ENCODE results near the gene PTPRE. TPM values are rescaled to one million over a fixed set of nuclear protein-coding genes. Genes with fewer than 3 reads are reported as not detected.

Gene PTPRE
- total RNA-seq, 1 donor from 2014 or later, result 0.21 TPM

- Histone ChIP-seq H3K36me3 (no peaks in the 10 kb centered on the region), H3K4me3 (no peak overlapping the region), H3K9ac (no peak overlapping the region), H3K79me2 (ENCODE audit: low read depth) (no peaks in the 10 kb centered on the region), H3F3A (ENCODE audit: low read depth) (peaks cover 8% of the 10 kb centered on the region), H3K9me3 (ENCODE audit: low read depth) (no peaks in the 10 kb centered on the region), H3K4me1 (peaks cover 9% of the 10 kb centered on the region), H3K4me2 (no peak overlapping the region), H3K27me3 (peaks cover 32% of the 10 kb centered on the region), H3K27ac (no peak overlapping the region), H2AFZ (replicated peaks) (no peak overlapping the region), H4K20me1 (ENCODE audit: low read depth) (no peaks in the 10 kb centered on the region)
- H3K36me3 Mint-ChIP-seq, result no peaks in the 10 kb centered on the region
- no peak overlapping the region for H3K27ac Mint-ChIP-seq
- H3K27me3 Mint-ChIP-seq (ENCODE audit: insufficient read depth, low read depth), result peaks cover 14% of the 10 kb centered on the region
- TF ChIP-seq EZH2 (IDR thresholded peaks at IDR 0.05) (no peak), EZH2phosphoT487 (IDR thresholded peaks at IDR 0.05) (no peak), CTCF (IDR thresholded peaks at IDR 0.05) (no peak)
- no peak for DNase-seq (ENCODE audit: low spot score)
- H3K4me1 Mint-ChIP-seq, result peaks cover 26% of the 10 kb centered on the region
- no peak overlapping the region for H3K4me3 Mint-ChIP-seq
- peaks cover 4% of the 10 kb centered on the region for H3K9me3 Mint-ChIP-seq
These were observed 107.3 kb downstream of the PTPRE start for GRCh38 chr10:128014236-128014635.

- H3K9me3 ChIP-seq (ENCODE audit: low read depth), result no peaks in the 10 kb centered on the region
- H3K4me3 ChIP-seq, result no peak overlapping the region
- H3K27ac ChIP-seq, result no peak overlapping the region
- H4K20me1 ChIP-seq (ENCODE audit: low read depth), result no peaks in the 10 kb centered on the region
- Mint-ChIP-seq H3K27me3 (ENCODE audit: insufficient read depth, low read depth) (peaks cover 16% of the 10 kb centered on the region), H3K4me3 (no peak overlapping the region), H3K36me3 (no peaks in the 10 kb centered on the region), H3K27ac (no peak overlapping the region), H3K9me3 (peaks cover 4% of the 10 kb centered on the region), H3K4me1 (peaks cover 11% of the 10 kb centered on the region)
- peaks cover 16% of the 10 kb centered on the region for H3K27me3 ChIP-seq
- H3K4me1 ChIP-seq, result peaks cover 9% of the 10 kb centered on the region
- no peaks in the 10 kb centered on the region for H3K36me3 ChIP-seq
- H3K79me2 ChIP-seq (ENCODE audit: low read depth), result no peaks in the 10 kb centered on the region
- no peak for TF ChIP-seq EZH2 (IDR thresholded peaks at IDR 0.05)
- no peak overlapping the region for H2AFZ ChIP-seq (replicated peaks)
- no peak overlapping the region for H3K9ac ChIP-seq
- H3K4me2 ChIP-seq, result no peak overlapping the region
- peaks cover 8% of the 10 kb centered on the region for H3F3A ChIP-seq (ENCODE audit: low read depth)
- no peak for DNase-seq (ENCODE audit: low spot score)
These were observed 109.6 kb downstream of the PTPRE start for GRCh38 chr10:128016423-128017060.

- TF ChIP-seq CTCF (IDR thresholded peaks at IDR 0.05) (no peak), EZH2 (IDR thresholded peaks at IDR 0.05) (no peak), EZH2phosphoT487 (IDR thresholded peaks at IDR 0.05) (no peak)
- no peak overlapping the region for H2AFZ ChIP-seq (replicated peaks)
- H3K4me3 Mint-ChIP-seq, result no peak overlapping the region
- peaks cover 3% of the 10 kb centered on the region for H3K27me3 ChIP-seq
- H3K9me3 ChIP-seq (ENCODE audit: low read depth), result no peaks in the 10 kb centered on the region
- no peak overlapping the region for H3K27ac Mint-ChIP-seq
- H3K79me2 ChIP-seq (ENCODE audit: low read depth), result no peaks in the 10 kb centered on the region
- no peak overlapping the region for H3K4me3 ChIP-seq
- peaks cover 16% of the 10 kb centered on the region for H3K27me3 Mint-ChIP-seq (ENCODE audit: insufficient read depth, low read depth)
- H3F3A ChIP-seq (ENCODE audit: low read depth), result peaks cover 8% of the 10 kb centered on the region
- no peak overlapping the region for H3K4me2 ChIP-seq
- DNase-seq (ENCODE audit: low spot score), result no peak
- no peak overlapping the region for H3K9ac ChIP-seq
- H3K9me3 Mint-ChIP-seq, result peaks cover 4% of the 10 kb centered on the region
- no peaks in the 10 kb centered on the region for H3K36me3 ChIP-seq
- H4K20me1 ChIP-seq (ENCODE audit: low read depth), result no peaks in the 10 kb centered on the region
- peaks cover 9% of the 10 kb centered on the region for H3K4me1 ChIP-seq
- peaks cover 11% of the 10 kb centered on the region for H3K4me1 Mint-ChIP-seq
- no peaks in the 10 kb centered on the region for H3K36me3 Mint-ChIP-seq
- no peak overlapping the region for H3K27ac ChIP-seq
These were observed 110.9 kb downstream of the PTPRE start for GRCh38 chr10:128017822-128018221.

- H3K79me2 ChIP-seq (ENCODE audit: low read depth), result no peaks in the 10 kb centered on the region
- no peaks in the 10 kb centered on the region for H3K36me3 ChIP-seq
- H3K4me3 ChIP-seq, result no peak overlapping the region
These were observed 111.3 kb downstream of the PTPRE start for GRCh38 chr10:128018236-128018635.

More at GRCh38 chr10:128018236-128018635, 111.3 kb downstream of the PTPRE start:
- no peaks in the 10 kb centered on the region for H3K9me3 ChIP-seq (ENCODE audit: low read depth)
- H3K4me2 ChIP-seq, result no peak overlapping the region
- no peaks in the 10 kb centered on the region for H3K27me3 ChIP-seq
- no peaks in the 10 kb centered on the region for H4K20me1 ChIP-seq (ENCODE audit: low read depth)
- Mint-ChIP-seq H3K9me3 (peaks cover 1% of the 10 kb centered on the region), H3K4me3 (no peak overlapping the region), H3K27ac (no peak overlapping the region), H3K27me3 (ENCODE audit: insufficient read depth, low read depth) (peaks cover 13% of the 10 kb centered on the region), H3K4me1 (peaks cover 8% of the 10 kb centered on the region), H3K36me3 (no peaks in the 10 kb centered on the region)
- H3K9ac ChIP-seq, result no peak overlapping the region
- H3K27ac ChIP-seq, result no peak overlapping the region
- peaks cover 5% of the 10 kb centered on the region for H3K4me1 ChIP-seq
- H3F3A ChIP-seq (ENCODE audit: low read depth), result peaks cover 5% of the 10 kb centered on the region
- no peak for DNase-seq (ENCODE audit: low spot score)
- TF ChIP-seq EZH2 (IDR thresholded peaks at IDR 0.05) (no peak), CTCF (IDR thresholded peaks at IDR 0.05) (no peak), EZH2phosphoT487 (IDR thresholded peaks at IDR 0.05) (no peak)
- H2AFZ ChIP-seq (replicated peaks), result no peak overlapping the region

Data from neural progenitor cell (in vitro differentiated cells).